ENCODE measurements around the gene TAX1BP3.

The TAX1BP3 gene

GRCh38 chr17:3615160-3615870 is 53.1 kb downstream of the TAX1BP3 start:
- no peak for TF ChIP-seq TAF1 (IDR thresholded peaks at IDR 0.05; ENCODE audit: low read depth, low read length)
- no peak for TF ChIP-seq POLR2AphosphoS5 (IDR thresholded peaks at IDR 0.05; ENCODE audit: low read depth, low read length)
- no peak for TF ChIP-seq PAX5 (IDR thresholded peaks at IDR 0.05; ENCODE audit: insufficient read depth, low read length, severe bottlenecking)
- TF ChIP-seq POLR2A (IDR thresholded peaks at IDR 0.05; ENCODE audit: low read depth, low read length) = no peak
- no peak for TF ChIP-seq POU2F2 (IDR thresholded peaks at IDR 0.05; ENCODE audit: low read depth, low read length)
- no peak for TF ChIP-seq SPI1 (IDR thresholded peaks at IDR 0.05; ENCODE audit: low read depth, low read length)
- no peak for DNase-seq (ENCODE audit: insufficient read length, low spot score)
- no peak for FAIRE-seq

DNA sequence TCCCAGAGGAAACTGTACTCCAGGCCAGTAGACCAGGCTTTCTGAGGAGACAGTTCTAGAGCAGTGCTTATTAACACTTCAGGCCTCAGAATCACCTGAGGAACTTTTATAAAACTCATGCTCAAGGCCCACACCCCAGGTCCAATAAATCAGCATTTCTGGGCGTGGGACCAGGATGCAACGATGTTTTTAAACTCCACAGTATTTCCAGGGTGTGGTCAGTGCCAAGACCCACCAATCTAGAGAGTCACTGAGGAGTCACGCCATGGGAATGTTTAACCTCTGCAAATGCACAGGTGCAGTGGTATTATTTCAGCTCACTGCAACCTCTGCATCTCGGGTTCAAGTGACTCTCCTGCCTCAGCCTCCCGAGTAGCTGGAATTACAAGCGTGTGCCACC is 55.3 kb downstream of the TAX1BP3 start:
- no peak for FAIRE-seq
- DNase-seq (ENCODE audit: insufficient read length, low spot score) = no peak
- TF ChIP-seq PAX5 (IDR thresholded peaks at IDR 0.05; ENCODE audit: insufficient read depth, low read length, severe bottlenecking) (no peak), POLR2AphosphoS5 (IDR thresholded peaks at IDR 0.05; ENCODE audit: low read depth, low read length) (no peak), POLR2A (IDR thresholded peaks at IDR 0.05; ENCODE audit: low read depth, low read length) (no peak), POU2F2 (IDR thresholded peaks at IDR 0.05; ENCODE audit: low read depth, low read length) (no peak), SPI1 (IDR thresholded peaks at IDR 0.05; ENCODE audit: low read depth, low read length) (no peak), TAF1 (IDR thresholded peaks at IDR 0.05; ENCODE audit: low read depth, low read length) (no peak)

All from GM12891 (cell line).